ENCODE measurements around the gene PCSK5.

Gene PCSK5

DNA sequence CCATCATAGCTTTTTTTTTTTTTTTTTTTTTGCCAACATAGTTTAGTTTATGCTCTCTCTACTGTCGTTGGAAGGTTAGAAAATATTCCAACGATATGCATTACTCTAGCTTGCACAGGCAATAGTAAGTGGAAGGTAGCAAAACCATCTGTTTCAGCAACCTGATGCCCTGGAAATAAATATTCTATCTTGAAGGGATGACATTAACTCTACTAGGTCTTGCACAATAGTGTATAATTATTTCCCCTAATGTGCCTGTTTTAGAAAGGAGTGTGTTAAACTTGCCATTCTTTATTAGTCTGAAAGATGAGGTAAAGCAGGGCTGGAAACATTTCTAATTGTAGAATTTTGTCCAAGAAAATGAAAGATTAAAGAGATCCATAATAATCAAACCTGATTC is 111.0 kb downstream of the PCSK5 start:
- TF ChIP-seq EZH2 (optimal IDR thresholded peaks at IDR 0.05; ENCODE audit: low read depth, low read length): no peak
- Histone ChIP-seq H3K9ac (ENCODE audit: low read length) (no peak overlapping the region), H2AFZ (ENCODE audit: low read length) (no peak overlapping the region), H3K9me3 (replicated peaks; ENCODE audit: insufficient read depth, low read length) (no peaks in the 10 kb centered on the region), H3K36me3 (replicated peaks; ENCODE audit: insufficient read depth, low read length) (no peaks in the 10 kb centered on the region), H3K4me2 (ENCODE audit: low read depth, low read length) (no peak overlapping the region), H3K4me3 (ENCODE audit: low read length) (no peak overlapping the region), H3K4me1 (ENCODE audit: low read length) (no peaks in the 10 kb centered on the region), H3F3A (ENCODE audit: insufficient read depth, low read length) (no peaks in the 10 kb centered on the region), H3K9me2 (replicated peaks; ENCODE audit: insufficient read depth, low read length) (no peaks in the 10 kb centered on the region), H3K79me2 (ENCODE audit: low read length) (no peaks in the 10 kb centered on the region), H3K27me3 (replicated peaks; ENCODE audit: insufficient read depth, low read length) (no peaks in the 10 kb centered on the region), H4K20me1 (ENCODE audit: insufficient read depth, low read length) (no peaks in the 10 kb centered on the region), H3K27ac (ENCODE audit: low read length) (no peak overlapping the region)
- DNase-seq: no peak

DNA sequence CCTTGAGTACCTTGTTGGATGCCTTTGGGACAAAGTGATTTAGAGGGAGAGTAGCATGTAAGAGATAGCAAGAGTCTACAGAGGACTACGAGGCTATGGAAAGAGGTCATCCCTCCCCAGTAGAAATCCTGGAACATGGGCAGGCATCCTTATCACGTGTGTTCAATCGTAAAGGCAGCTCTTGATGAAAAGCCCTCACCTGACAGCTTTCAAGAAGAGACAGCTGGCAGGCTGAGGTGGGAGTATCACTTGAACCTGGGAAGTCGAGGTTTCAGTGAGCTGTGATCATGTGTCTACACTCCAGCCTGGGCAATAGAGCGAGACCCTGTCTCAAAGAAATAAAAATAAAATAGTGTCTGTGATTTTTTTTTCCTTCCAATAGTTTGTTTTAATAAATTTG is 112.6 kb downstream of the PCSK5 start:
- no peak for TF ChIP-seq EZH2 (optimal IDR thresholded peaks at IDR 0.05; ENCODE audit: low read depth, low read length)
- TF ChIP-seq, protein P1, sequence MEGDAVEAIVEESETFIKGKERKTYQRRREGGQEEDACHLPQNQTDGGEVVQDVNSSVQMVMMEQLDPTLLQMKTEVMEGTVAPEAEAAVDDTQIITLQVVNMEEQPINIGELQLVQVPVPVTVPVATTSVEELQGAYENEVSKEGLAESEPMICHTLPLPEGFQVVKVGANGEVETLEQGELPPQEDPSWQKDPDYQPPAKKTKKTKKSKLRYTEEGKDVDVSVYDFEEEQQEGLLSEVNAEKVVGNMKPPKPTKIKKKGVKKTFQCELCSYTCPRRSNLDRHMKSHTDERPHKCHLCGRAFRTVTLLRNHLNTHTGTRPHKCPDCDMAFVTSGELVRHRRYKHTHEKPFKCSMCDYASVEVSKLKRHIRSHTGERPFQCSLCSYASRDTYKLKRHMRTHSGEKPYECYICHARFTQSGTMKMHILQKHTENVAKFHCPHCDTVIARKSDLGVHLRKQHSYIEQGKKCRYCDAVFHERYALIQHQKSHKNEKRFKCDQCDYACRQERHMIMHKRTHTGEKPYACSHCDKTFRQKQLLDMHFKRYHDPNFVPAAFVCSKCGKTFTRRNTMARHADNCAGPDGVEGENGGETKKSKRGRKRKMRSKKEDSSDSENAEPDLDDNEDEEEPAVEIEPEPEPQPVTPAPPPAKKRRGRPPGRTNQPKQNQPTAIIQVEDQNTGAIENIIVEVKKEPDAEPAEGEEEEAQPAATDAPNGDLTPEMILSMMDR (IDR thresholded peaks at IDR 0.05; ENCODE audit: low read length): no peak
- TF ChIP-seq EZH2phosphoT487 (IDR thresholded peaks at IDR 0.05; ENCODE audit: low read length): no peak
- H3K4me2 ChIP-seq (ENCODE audit: low read depth, low read length): no peak overlapping the region
- H3K36me3 ChIP-seq (replicated peaks; ENCODE audit: insufficient read depth, low read length): no peaks in the 10 kb centered on the region
- H3K9me2 ChIP-seq (replicated peaks; ENCODE audit: insufficient read depth, low read length): no peaks in the 10 kb centered on the region
- no peaks in the 10 kb centered on the region for H3K79me2 ChIP-seq (ENCODE audit: low read length)
- H4K20me1 ChIP-seq (ENCODE audit: insufficient read depth, low read length): no peaks in the 10 kb centered on the region
- DNase-seq: no peak
- H3K4me3 ChIP-seq (ENCODE audit: low read length): no peak overlapping the region
- H2AFZ ChIP-seq (ENCODE audit: low read length): no peak overlapping the region
- H3K27ac ChIP-seq (ENCODE audit: low read length): no peak overlapping the region
- H3K4me1 ChIP-seq (ENCODE audit: low read length): no peaks in the 10 kb centered on the region
- no peaks in the 10 kb centered on the region for H3K9me3 ChIP-seq (replicated peaks; ENCODE audit: insufficient read depth, low read length)
- no peaks in the 10 kb centered on the region for H3K27me3 ChIP-seq (replicated peaks; ENCODE audit: insufficient read depth, low read length)
- H3F3A ChIP-seq (ENCODE audit: insufficient read depth, low read length): no peaks in the 10 kb centered on the region
- no peak overlapping the region for H3K9ac ChIP-seq (ENCODE audit: low read length)

- Histone ChIP-seq H3K36me3 (replicated peaks; ENCODE audit: insufficient read depth, low read length) (no peaks in the 10 kb centered on the region), H3K4me3 (ENCODE audit: low read length) (no peak overlapping the region), H3K9me3 (replicated peaks; ENCODE audit: insufficient read depth, low read length) (no peaks in the 10 kb centered on the region), H3K4me1 (ENCODE audit: low read length) (no peaks in the 10 kb centered on the region), H3K4me2 (ENCODE audit: low read depth, low read length) (no peak overlapping the region), H3K9ac (ENCODE audit: low read length) (no peak overlapping the region), H3K27ac (ENCODE audit: low read length) (no peak overlapping the region), H2AFZ (ENCODE audit: low read length) (no peak overlapping the region), H4K20me1 (ENCODE audit: insufficient read depth, low read length) (no peaks in the 10 kb centered on the region), H3F3A (ENCODE audit: insufficient read depth, low read length) (no peaks in the 10 kb centered on the region), H3K79me2 (ENCODE audit: low read length) (no peaks in the 10 kb centered on the region), H3K9me2 (replicated peaks; ENCODE audit: insufficient read depth, low read length) (no peaks in the 10 kb centered on the region), H3K27me3 (replicated peaks; ENCODE audit: insufficient read depth, low read length) (no peaks in the 10 kb centered on the region)
- no peak for DNase-seq
- TF ChIP-seq, protein P1 (IDR thresholded peaks at IDR 0.05; ENCODE audit: low read length): no peak
Measured at GRCh38 chr9:76004526-76004925, 114.1 kb downstream of the PCSK5 start.

DNA sequence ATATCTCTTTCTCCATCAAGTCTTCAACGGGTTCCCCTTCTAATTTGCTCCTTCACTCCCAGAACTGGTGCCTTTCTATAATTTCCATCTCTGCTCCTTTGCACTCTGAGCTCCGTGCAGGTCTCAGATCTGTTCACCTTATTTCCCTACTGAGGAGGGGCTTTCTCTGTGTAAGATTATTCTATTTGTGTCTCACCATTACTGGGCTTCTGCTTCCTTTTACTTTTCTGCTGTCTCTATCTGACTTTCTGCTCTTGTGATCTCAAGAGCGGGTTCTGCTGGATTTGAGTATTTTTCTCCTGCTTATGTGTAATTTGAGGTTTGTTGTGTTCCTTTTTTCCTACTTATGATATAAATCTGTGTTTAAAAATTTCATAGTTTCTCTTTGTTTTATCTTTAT is 117.5 kb downstream of the PCSK5 start:
- Histone ChIP-seq H3K36me3 (replicated peaks; ENCODE audit: insufficient read depth, low read length) (no peaks in the 10 kb centered on the region), H3K9ac (ENCODE audit: low read length) (no peak overlapping the region), H3K27me3 (replicated peaks; ENCODE audit: insufficient read depth, low read length) (no peaks in the 10 kb centered on the region), H3K4me3 (ENCODE audit: low read length) (no peak overlapping the region), H3F3A (ENCODE audit: insufficient read depth, low read length) (no peaks in the 10 kb centered on the region), H2AFZ (ENCODE audit: low read length) (no peak overlapping the region), H3K9me3 (replicated peaks; ENCODE audit: insufficient read depth, low read length) (no peaks in the 10 kb centered on the region), H3K9me2 (replicated peaks; ENCODE audit: insufficient read depth, low read length) (no peaks in the 10 kb centered on the region), H3K4me1 (ENCODE audit: low read length) (no peaks in the 10 kb centered on the region), H4K20me1 (ENCODE audit: insufficient read depth, low read length) (no peaks in the 10 kb centered on the region), H3K4me2 (ENCODE audit: low read depth, low read length) (no peak overlapping the region), H3K79me2 (ENCODE audit: low read length) (no peaks in the 10 kb centered on the region), H3K27ac (ENCODE audit: low read length) (no peak overlapping the region)
- no peak for DNase-seq
- TF ChIP-seq, protein P1 (IDR thresholded peaks at IDR 0.05; ENCODE audit: low read length): no peak
- TF ChIP-seq EZH2phosphoT487 (IDR thresholded peaks at IDR 0.05; ENCODE audit: low read length) (no peak), EZH2 (optimal IDR thresholded peaks at IDR 0.05; ENCODE audit: low read depth, low read length) (no peak)
